ENCODE measurements around the gene DCBLD1.

Gene DCBLD1

DNA sequence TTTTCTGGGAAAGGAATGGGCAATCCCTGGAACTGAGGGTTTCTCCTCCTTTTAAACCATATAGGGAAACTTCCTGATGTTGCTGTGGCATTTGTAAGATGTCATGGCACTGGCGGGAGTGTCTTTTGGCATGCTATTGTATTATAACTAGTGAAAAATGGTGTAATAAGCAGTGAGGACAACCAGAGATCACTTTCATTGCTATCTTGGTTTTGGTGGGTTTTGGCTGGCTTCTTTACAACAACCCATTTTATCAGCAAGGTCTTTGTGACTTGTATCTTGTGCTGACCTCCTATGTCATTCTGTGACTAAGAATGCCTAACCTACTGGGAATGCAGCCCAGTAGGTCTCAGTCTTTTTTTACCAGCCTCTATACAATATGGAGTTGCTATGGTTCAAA, 9.1 kb upstream of the DCBLD1 start:
- no peak for ATAC-seq

DNA sequence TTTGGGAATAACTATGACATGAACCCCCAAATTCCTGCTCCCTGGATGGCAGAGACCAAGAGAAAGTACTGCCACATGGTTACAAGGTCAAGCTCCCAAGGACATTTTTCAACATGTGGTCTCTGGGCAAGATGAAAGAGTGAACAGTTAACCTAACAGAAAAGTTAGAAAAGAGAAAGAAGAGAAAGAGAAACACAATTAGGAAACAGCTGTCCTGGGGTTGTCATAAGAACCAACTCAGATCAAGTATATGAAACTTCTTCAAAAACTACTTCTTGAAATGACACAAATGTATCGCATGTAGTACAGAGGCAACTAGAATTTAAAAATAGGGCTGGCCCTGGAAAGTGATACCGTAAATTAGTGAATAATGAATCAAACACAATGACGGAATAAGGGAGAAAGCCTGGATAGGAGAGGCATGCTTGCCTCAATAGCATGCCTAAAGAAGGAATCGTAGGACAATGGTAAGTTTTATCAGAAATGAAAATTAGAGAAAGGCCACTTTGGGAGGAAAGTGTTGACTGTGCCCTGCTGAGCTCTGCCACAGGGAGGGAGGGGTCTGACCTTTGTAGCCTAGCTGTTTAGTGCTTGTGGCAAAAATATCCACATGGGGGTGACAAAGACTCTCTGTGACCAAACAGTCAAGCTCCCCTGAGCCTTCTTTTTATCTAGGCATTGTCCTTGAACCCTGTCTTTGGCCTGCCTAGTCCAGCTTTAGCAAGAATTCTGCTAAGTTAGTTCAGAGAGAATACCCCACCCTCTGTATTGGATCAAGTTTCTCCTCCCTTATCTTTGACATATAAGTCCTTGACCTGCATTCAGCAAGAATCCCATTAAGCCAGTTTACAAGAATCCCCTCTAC, 4.3 kb upstream of the DCBLD1 start:
- ATAC-seq = no peak

GRCh38 chr6:117478853-117479231, 3.6 kb upstream of the DCBLD1 start:
- no peak for ATAC-seq

DNA sequence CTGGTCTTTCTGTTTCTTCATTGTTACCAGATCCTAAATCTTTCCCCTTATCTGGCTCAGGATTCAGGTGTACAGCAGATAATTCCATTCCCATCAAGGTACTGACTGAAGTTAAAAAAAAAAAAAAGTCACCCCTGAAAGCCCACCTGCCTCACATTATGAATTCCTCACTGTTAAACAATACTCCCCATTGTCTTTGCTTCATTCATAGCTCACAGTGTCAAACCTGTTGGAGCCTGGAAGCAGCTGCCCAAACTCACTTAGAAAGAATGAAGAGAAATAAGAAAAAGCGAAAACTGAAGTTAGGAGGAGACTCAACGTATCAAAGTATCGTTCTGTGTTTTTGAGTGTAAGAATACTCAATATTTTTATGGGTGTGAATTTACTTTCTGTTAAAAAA, 1.8 kb upstream of the DCBLD1 start:
- ATAC-seq = no peak

- ATAC-seq = no peak
These were observed 1.1 kb upstream of the DCBLD1 start for GRCh38 chr6:117481278-117481925.

GRCh38 chr6:117481926-117482239, 591 bp upstream of the DCBLD1 start:
- ATAC-seq = no peak

DNA sequence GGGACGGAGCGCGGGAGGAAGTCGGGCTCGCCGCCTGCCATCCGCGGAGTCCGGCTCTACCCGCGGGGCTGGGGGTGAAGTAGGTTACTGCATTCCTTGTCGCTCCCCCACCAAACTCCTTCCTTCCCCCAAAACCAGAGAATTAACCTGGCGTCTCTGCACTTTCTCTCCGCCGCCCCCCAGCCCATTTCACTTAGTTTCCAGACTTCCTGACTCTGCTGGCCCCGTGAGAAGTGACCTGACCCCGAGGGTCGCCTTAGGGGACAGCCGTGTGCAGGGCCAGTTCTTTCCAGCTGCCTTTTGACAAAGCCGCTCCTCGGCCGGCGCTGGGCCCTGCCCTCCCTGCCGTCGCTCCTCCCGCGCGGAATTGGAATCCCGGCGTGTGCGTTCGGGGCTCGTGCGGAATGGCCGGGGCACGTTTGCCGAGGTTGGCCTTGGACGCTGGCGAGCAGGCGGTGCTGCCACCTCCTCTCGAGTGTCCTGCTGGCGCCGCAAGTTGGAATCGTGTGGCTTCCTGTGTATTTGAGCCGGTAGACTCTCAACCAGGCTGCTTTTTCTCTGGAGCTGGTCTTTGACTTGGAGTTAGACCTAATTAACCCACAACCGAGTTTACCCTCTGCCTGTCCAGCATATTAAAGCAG, 650 bp downstream of the DCBLD1 start:
- ATAC-seq = no peak

DNA sequence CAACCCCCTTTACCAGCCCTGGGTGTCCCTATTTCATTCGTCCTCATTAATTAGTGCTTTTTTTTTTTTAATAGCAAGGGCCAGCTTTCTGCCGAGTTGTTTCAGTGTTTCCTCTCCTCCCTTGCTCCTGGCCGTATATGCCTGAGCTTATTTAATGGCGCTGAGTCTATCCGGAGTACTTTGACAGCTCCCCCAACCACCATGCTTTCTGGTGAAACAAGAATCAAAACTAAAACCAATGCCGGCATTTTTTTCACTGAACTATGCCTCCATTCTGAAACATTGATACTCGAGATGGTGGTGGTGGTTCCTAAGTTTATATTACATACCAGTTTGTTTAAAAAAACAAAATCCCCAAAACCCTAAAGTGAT, 1.2 kb downstream of the DCBLD1 start:
- ATAC-seq = no peak

GRCh38 chr6:117484052-117484646, 1.7 kb downstream of the DCBLD1 start:
- no peak for ATAC-seq

- ATAC-seq = no peak
These were observed 3.0 kb downstream of the DCBLD1 start for GRCh38 chr6:117485433-117485832.

DNA sequence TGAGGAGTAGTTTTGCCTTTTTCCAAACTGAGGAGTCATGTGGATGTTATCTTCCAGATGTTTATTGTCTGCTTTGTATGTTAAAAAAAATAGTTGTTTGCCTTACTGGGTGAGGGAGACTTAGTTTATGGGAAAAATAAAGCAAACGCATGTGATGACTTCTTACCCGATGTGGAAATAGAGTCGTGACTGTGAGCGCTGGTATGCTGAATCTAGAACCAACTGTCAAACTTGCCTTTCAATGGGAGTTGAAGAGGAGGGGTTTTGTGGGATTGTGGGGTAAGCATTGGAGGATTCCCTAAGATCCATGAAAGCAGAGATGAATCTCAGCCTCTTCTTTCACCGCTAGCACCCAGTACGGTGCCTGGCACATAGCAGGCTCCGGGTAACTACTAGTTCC, 5.3 kb downstream of the DCBLD1 start:
- no peak for ATAC-seq

- ATAC-seq = no peak
These were observed 6.5 kb downstream of the DCBLD1 start for GRCh38 chr6:117489003-117489402.

GRCh38 chr6:117491916-117492315, 9.4 kb downstream of the DCBLD1 start:
- ATAC-seq = no peak

GRCh38 chr6:117493470-117493869, 11.0 kb downstream of the DCBLD1 start:
- no peak for ATAC-seq

DNA sequence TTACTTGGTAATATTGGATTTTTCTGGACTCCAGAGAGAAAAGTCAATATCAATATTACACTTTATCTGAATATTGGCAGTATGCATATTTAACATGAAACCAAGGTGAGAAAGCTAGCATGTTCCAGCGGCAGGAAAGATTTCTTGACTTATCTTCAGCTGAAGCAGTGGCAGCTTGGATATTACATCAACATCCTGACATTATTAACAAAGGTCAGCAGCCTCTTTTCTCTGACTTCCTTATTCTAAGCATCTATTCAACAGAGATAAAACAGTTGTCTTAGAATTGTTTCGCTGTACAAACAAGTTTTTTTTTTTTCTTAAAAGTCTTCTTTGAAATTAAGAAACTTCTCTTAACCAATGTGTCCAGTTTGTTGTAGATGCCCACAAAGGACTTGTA, 11.8 kb downstream of the DCBLD1 start:
- ATAC-seq = no peak

- ATAC-seq = no peak
These were observed 12.3 kb downstream of the DCBLD1 start for GRCh38 chr6:117494694-117495318.

DNA sequence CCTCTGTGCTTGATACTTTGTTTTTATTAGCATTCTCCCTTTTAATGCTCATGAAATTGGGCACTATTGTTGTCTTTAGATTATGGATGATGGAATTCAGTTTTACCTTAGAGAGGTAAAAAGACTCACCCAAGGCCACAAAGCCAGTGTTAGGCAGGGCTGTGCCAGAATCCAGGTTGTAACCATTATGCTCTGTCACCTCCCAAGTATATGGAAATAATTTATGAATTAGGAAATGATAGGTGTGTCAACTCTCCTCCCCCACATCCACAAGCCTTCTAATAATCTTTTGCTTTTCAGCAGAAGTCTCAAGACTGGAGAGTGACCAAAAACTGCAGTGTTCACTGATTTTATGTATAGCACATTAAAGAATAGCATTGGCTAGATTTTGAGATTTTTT, 13.0 kb downstream of the DCBLD1 start:
- ATAC-seq = no peak

- no peak for ATAC-seq
These were observed 13.4 kb downstream of the DCBLD1 start for GRCh38 chr6:117495869-117496268.

DNA sequence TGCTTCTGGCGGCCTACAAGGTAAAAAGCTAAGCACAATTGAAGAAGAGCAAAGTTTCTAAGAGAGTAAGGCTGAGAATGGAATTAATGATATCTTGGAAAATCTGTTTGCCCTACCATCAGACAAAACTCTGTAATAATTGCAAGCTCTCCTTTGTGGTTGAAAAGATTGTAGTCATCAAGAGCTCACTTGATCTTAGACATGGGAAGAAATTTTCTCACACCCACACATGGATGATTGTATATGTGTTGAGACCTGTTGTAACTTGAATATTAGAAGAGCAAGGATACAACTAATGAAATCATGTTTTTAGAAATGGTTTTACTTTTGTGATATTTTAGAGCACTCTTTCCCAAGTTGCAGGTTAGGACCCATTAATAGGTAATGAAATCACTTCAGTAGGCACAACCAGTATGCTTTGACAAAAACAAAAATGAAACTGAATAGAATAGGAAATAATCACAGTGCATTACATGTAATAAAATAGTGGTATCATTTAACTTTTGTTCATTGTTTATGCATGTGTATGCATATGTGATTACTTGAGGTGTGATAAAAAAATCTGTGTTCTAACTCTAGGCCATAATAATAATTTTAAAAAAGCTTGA, 14.0 kb downstream of the DCBLD1 start:
- ATAC-seq = no peak

DNA sequence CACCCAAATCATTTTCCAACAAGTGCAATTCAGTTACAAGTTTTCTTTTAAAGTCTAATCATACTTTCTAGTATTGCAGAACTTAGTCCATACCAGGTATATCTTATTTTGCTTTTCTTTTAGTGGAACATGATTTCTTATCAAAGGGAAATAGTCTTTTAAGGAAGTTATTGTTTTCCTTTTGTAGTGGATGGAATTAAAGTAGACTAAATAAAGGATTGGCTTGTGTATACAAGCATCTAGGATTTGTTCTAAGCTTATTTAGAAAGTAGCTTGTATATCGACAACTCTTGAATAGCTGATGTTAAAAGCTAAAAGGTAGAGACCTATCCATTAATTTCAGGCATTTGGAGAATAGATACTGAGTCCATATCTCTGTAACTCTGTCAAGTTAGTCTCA, 14.8 kb downstream of the DCBLD1 start:
- ATAC-seq = no peak

- no peak for ATAC-seq
These were observed 15.7 kb downstream of the DCBLD1 start for GRCh38 chr6:117498159-117498558.

- ATAC-seq = no peak
These were observed 19.2 kb downstream of the DCBLD1 start for GRCh38 chr6:117501722-117502121.

- ATAC-seq = no peak
These were observed 20.1 kb downstream of the DCBLD1 start for GRCh38 chr6:117502580-117502979.
